Activated CD4-positive, alpha-beta memory T cell treated with anti-CD3 and anti-CD28 coated beads for 36 hours (primary cell): ENCODE measurements around the gene HSD17B11. TPM values are rescaled to one million over a fixed set of nuclear protein-coding genes. Genes with fewer than 3 reads are reported as not detected.
A peak's percentile ranks its signal among the peaks of the same experiment; 100 is the strongest.
"Not testable (repeated sequence)": the region's sequence is repeated elsewhere in the genome, so short reads cannot be mapped to it uniquely, and the experiment has no call there.

Experiments
- CTCF ChIA-PET: fragments of 350-600 bp; sonication (Branson Sonifier 250); formaldehyde crosslinking; loops from one replicate; lab custom pipeline; 2021; ENCODE audit warnings: antibody characterized with exemption, inconsistent platforms; lab: Charles Lee
- POLR2A ChIA-PET: fragments of 350-600 bp; sonication (Branson Sonifier 250); formaldehyde crosslinking; loops from one replicate; lab custom pipeline; 2021; ENCODE audit warnings: antibody characterized with exemption; lab: Charles Lee
- DNase-seq: peaks from one replicate; pipeline ENCODE4 v3.0.0-alpha.2; 2020
- H3K27ac Mint-ChIP-seq: one replicate; pipeline ENCODE4 v1.8.0; 2021; ENCODE audit warnings: mixed read lengths
- H3K27me3 Mint-ChIP-seq: one replicate; pipeline ENCODE4 v1.8.0; 2021; ENCODE audit warnings: mixed read lengths
- H3K36me3 Mint-ChIP-seq: one replicate; pipeline ENCODE4 v1.8.0; 2021; ENCODE audit warnings: mixed read lengths
- H3K4me1 Mint-ChIP-seq: one replicate; pipeline ENCODE4 v1.8.0; 2021; ENCODE audit warnings: low read depth, mixed read lengths
- H3K4me3 Mint-ChIP-seq: one replicate; pipeline ENCODE4 v1.8.0; 2021; ENCODE audit warnings: mild to moderate bottlenecking, mixed read lengths
- H3K9me3 Mint-ChIP-seq: one replicate; pipeline ENCODE4 v1.8.0; 2021; ENCODE audit warnings: mixed read lengths
- intact Hi-C: fragments of 100-400 bp; cut with micrococcal nuclease; formaldehyde crosslinking; loops from one replicate; pipeline ENCODE4 v1.15.1; 2023
- total RNA-seq, 2 experiments: library from RNA; stranded (reverse); gene quantifications; one replicate each; pipeline ENCODE4 v1.2.3, GENCODE V29; 2021

HSD17B11 gene, protein sequence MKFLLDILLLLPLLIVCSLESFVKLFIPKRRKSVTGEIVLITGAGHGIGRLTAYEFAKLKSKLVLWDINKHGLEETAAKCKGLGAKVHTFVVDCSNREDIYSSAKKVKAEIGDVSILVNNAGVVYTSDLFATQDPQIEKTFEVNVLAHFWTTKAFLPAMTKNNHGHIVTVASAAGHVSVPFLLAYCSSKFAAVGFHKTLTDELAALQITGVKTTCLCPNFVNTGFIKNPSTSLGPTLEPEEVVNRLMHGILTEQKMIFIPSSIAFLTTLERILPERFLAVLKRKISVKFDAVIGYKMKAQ
- total RNA-seq, result 10 to 100 TPM; 19.8 to 20.8 TPM

DNA sequence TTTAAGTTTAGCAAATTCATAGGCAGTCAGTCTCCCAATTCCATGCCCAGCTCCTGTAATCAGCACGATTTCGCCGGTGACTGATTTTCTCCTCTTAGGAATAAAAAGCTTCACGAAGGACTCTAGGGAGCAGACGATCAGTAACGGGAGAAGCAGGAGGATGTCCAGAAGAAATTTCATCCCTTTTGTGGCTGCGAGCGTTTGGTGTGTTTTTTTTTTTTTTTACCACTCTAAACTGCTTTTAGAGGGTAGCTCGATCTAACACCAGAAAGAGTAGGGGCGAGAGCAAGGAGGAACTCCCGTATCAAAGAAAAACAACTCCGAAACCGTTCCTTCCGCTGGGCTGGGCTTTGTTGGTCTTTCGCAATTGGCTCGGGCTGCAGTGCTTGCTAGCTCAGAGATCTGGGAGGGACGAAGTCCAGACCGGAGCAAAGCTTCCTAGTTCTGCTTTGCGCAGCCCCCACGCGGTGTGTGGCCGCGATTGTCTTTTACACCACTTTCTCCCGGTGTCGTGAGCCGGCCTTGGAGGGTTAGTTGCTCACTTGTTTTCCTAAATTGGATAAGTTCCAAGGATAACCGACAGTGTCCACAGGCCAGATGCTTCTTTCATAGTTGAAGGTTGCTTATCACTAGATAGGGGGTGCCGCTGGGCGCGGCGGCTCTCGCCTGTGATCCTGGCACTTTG lies at the start of gene HSD17B11:
Gene HSD17B11 (minus strand): TSS at position 298 of the 685 bp plus-strand sequence. CDS start 118 bp downstream, at position 180.
- DNase-seq, result peak; percentile 89
- peak within 1 kb of the TSS; percentile 78 for H3K27ac Mint-ChIP-seq
- POLR2A ChIA-PET, result interaction anchor here (0.6 to 4.2 kb wide), 7 partner anchors 9 to 386 kb away, joined by 3 to 31 read pairs (median 3); partner anchors contain the start of gene NUDT9
- no peaks in the 10 kb centered on the region for H3K27me3 Mint-ChIP-seq
- H3K4me1 Mint-ChIP-seq, result peaks cover 31% of the 10 kb centered on the region
- intact Hi-C loops, result loop anchor here (1.0 to 10.0 kb wide), 4 partner anchors 31 to 456 kb away; partner anchors contain the start of genes AFF1 and NUDT9
- peaks cover under 1% of the 10 kb centered on the region for H3K36me3 Mint-ChIP-seq
- no peaks in the 10 kb centered on the region for H3K9me3 Mint-ChIP-seq
- CTCF ChIA-PET, result interaction anchor here (0.7 to 2.1 kb wide), 8 partner anchors 10 to 76 kb away, joined by 3 to 25 read pairs (median 8); partner anchors contain the start of gene NUDT9
- peak within 1 kb of the TSS; percentile 90 for H3K4me3 Mint-ChIP-seq

DNA sequence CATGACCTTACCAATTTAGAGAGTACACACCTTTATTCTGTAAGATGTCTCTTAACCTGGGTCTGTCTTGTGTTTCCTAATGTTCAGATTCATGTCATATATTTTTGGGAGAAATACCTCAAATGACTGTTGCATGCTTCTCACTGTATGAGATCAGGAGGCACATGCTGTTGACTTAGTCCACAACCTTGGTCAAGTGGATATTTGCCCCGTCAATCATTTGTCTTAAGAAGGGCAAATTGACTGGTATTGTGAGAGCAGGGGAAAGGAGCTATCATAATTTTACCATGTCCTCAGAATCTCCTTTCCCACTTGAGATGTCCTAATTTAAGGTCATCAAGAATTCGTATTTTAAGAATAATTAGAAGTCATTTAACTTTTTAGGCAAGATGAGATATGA lies 42.4 kb upstream of the HSD17B11 start:
- Mint-ChIP-seq H3K4me3 (no peak overlapping the region), H3K36me3 (peaks cover 10% of the 10 kb centered on the region), H3K4me1 (peaks cover 26% of the 10 kb centered on the region), H3K27ac (no peak overlapping the region), H3K9me3 (no peaks in the 10 kb centered on the region), H3K27me3 (no peaks in the 10 kb centered on the region)
- DNase-seq, result no peak
- intact Hi-C loops, result no loop called here
- ChIA-PET POLR2A (no interaction called here), CTCF (no interaction called here)

DNA sequence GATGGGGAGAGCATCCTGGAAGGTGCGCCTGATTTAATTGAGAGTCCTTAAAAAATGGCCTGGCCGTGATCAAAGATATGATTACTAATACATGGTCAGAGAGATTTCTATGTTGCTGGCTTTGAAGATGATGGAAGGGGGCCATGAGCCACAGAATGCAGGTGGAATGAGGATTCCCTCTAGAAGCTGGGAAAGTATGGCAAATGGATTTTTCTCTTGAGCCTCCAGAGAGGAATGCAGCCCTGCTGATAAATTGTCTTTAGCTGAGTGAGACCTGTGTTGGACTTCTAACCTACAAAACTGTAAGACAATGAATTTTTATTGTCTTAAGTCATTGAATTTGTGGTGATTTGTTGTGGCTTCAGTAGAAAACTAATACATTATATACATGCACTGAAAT lies 39.0 kb upstream of the HSD17B11 start:
- no peak for DNase-seq
- Mint-ChIP-seq H3K4me3 (no peak overlapping the region), H3K27ac (no peak overlapping the region), H3K9me3 (no peaks in the 10 kb centered on the region), H3K36me3 (no peaks in the 10 kb centered on the region), H3K4me1 (peaks cover 43% of the 10 kb centered on the region), H3K27me3 (no peaks in the 10 kb centered on the region)
- POLR2A ChIA-PET, result no interaction called here
- intact Hi-C loops, result no loop called here
- CTCF ChIA-PET, result no interaction called here

DNA sequence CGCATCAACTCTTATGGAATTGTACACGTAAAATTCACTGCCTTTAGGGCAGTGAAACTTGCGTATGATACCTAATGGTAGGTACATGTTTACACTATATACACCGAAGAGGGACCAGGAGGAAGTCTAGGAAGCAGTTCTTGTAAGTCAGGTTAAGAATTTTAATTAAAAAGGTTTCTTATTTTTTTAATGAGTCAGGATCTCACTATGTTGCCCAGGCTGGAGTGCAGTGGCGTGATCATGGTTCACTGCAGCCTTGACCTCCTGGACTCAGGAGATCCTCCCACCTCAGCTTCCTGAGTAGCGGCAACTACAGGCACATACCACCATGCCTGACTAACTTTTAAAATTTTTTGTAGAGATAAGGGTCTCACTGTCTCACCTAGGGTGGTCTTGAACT lies 38.0 kb upstream of the HSD17B11 start:
- Mint-ChIP-seq H3K36me3 (no peaks in the 10 kb centered on the region), H3K4me3 (no peak overlapping the region), H3K9me3 (no peaks in the 10 kb centered on the region), H3K27me3 (no peaks in the 10 kb centered on the region), H3K4me1 (peaks cover 49% of the 10 kb centered on the region), H3K27ac (no peak overlapping the region)
- ChIA-PET CTCF (interaction anchor here (0.8 kb wide), 1 partner anchor 53 kb away, joined by 3 read pairs; no protein-coding TSS in a partner anchor), POLR2A (no interaction called here)
- intact Hi-C loops, result no loop called here
- no peak for DNase-seq

DNA sequence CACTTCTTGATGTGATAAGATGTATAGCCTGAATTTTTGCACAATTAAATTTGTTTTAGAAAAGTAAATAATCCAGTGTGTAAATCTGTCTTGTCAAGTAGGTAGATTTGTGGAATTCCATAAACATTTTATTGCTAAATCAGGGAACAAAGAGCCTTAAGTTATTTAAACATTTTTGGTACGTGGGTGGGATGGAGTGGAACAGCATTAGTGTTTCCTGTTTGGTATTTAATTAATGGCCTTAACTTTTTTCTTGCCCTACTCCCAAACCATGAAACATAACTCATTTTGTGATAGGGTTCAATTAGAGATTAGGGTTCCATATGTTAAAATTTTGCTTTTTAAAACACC lies 36.5 kb upstream of the HSD17B11 start:
- ChIA-PET CTCF (no interaction called here), POLR2A (no interaction called here)
- Mint-ChIP-seq H3K4me3 (no peak overlapping the region), H3K27me3 (no peaks in the 10 kb centered on the region), H3K36me3 (no peaks in the 10 kb centered on the region), H3K4me1 (peaks cover 47% of the 10 kb centered on the region), H3K9me3 (no peaks in the 10 kb centered on the region), H3K27ac (no peak overlapping the region)
- no peak for DNase-seq
- intact Hi-C loops, result no loop called here

DNA sequence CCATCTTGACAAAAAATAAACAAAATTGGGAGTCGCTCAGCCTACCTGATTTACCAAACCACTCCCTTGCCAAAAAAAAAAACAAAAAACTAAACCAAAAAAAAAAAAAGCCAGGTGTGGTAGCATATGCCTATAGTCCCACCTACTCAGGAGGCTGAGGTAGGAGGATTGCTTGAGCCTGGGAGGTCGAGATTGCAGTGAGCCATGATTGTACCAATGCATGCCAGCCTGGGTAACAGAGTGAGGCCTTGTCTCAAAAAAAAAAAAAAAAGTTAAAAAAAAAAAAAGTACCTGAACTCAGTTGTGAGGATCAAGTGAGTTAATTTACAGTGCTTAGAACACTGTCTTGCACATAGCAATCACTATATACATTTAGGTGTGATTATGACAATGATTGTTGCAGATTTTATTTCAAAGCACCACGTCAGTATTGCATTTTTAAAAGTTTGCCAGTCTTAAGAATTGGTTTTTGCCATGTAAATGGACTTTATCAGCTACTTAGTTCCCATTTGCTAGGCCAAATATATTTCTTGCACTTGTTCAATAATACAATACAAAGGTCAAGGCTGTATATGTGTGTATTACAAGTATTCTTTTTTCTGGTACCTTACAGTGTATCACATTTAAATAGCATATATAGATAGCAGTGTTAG lies 36.0 kb upstream of the HSD17B11 start:
- H3K27ac Mint-ChIP-seq, result no peak overlapping the region
- no peaks in the 10 kb centered on the region for H3K36me3 Mint-ChIP-seq
- no peak for DNase-seq
- POLR2A ChIA-PET, result no interaction called here
- CTCF ChIA-PET, result no interaction called here
- H3K4me1 Mint-ChIP-seq, result peaks cover 44% of the 10 kb centered on the region
- no peak overlapping the region for H3K4me3 Mint-ChIP-seq
- no peaks in the 10 kb centered on the region for H3K9me3 Mint-ChIP-seq
- intact Hi-C loops, result no loop called here
- no peaks in the 10 kb centered on the region for H3K27me3 Mint-ChIP-seq

DNA sequence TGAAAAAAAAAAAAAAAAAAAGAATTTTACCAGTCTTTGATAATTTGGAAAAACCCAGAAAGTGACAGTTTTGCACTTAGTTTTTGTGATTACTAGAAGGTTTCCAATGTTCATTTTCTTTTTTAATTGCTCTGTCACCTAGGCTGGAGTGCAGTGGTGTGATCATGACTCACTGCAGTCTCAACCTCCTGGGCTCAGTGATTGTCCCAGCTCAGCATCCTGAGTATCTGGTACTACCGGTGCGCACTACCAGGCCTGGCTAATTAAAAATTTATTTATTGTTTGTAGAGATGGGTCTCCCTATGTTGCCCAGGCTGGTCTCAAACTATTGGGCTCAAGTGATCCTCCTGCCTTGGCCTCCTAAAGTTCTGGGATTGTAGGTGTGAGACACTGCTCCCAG lies 34.7 kb upstream of the HSD17B11 start:
- no peak overlapping the region for H3K4me3 Mint-ChIP-seq
- H3K27me3 Mint-ChIP-seq, result no peaks in the 10 kb centered on the region
- H3K36me3 Mint-ChIP-seq, result no peaks in the 10 kb centered on the region
- no peak for DNase-seq
- peaks cover 46% of the 10 kb centered on the region for H3K4me1 Mint-ChIP-seq
- no peaks in the 10 kb centered on the region for H3K9me3 Mint-ChIP-seq
- POLR2A ChIA-PET, result no interaction called here
- CTCF ChIA-PET, result interaction anchor here (1.1 kb wide), 2 partner anchors 33 to 786 kb away, joined by 3 to 4 read pairs; no protein-coding TSS in a partner anchor
- intact Hi-C loops, result no loop called here
- no peak overlapping the region for H3K27ac Mint-ChIP-seq

DNA sequence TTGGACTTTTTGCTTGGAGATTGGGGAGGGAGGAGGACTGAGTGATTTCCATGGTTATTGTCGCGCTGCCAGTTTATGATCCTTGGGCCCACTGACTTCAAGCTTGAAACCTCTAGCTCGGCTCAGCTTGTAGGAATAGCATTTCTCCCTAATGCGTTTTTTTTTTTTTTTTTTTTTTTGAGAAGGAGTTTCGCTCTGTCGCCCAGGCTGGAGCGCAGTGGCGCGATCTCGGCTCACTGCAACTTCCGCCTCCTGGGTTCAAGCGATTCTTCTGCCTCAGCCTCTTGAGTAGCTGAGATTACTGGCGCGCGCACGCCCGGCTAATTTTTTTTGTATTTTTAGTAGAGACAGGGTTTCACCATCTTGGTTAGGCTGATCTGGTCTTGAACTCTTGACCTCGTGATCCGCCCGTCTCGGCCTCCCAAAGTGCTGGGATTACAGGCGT lies 33.1 kb upstream of the HSD17B11 start:
- DNase-seq, intact Hi-C loops, CTCF ChIA-PET, H3K36me3 Mint-ChIP-seq, H3K27me3 Mint-ChIP-seq, H3K9me3 Mint-ChIP-seq, H3K27ac Mint-ChIP-seq, POLR2A ChIA-PET: not testable (repeated sequence)
- Mint-ChIP-seq H3K4me1 (peaks cover 36% of the 10 kb centered on the region), H3K4me3 (peak overlapping the region; percentile 65)

DNA sequence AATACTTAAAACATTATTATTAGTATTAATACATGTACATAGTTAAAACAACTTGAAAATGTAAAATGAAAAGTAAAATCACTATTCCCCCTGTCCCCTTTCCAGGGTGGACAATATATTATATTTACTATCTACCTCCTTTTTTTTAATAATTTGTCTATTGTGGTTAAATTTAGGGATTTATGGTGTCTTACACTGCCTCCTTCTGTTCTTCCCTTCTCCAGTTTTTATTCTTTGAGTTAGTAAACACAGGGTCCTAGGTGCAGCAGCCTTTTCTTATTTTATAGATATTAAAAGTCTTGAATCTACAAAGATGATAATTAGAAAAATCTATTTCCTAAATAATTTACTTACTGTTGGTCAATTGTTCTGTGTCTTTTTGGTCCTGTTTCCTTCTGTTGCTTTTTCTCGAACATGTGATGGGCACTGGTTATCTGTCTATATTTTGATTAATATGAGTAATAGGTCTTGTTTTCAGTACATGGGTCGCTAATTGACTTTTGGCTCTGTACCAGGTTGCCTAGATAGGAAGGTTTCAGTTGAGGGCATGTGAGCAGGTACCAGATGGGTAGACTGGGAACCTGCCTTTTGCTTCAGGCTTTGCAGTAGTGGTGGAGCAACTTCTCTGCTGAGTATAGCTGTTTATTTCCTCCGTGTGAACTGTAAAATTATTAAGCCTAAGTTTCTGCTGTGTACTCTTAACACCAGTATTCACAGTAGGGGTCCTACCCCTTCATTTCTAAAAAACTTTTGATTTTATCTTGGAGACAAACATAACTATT lies 32.5 kb upstream of the HSD17B11 start:
- no peaks in the 10 kb centered on the region for H3K27me3 Mint-ChIP-seq
- POLR2A ChIA-PET, result interaction anchor here (1.3 to 3.0 kb wide), 2 partner anchors 33 to 36 kb away, joined by 5 to 31 read pairs; partner anchors contain the start of gene HSD17B11
- peak overlapping the region; percentile 97 for H3K4me3 Mint-ChIP-seq
- H3K27ac Mint-ChIP-seq, result no peak overlapping the region
- no peak for DNase-seq
- H3K4me1 Mint-ChIP-seq, result peaks cover 36% of the 10 kb centered on the region
- H3K36me3 Mint-ChIP-seq, result no peaks in the 10 kb centered on the region
- intact Hi-C loops, result loop anchor here (1.0 to 2.0 kb wide), 2 partner anchors 41 to 48 kb away; no protein-coding TSS in a partner anchor
- H3K9me3 Mint-ChIP-seq, result no peaks in the 10 kb centered on the region
- CTCF ChIA-PET, result interaction anchor here (1.6 kb wide), 1 partner anchor 33 kb away, joined by 11 read pairs; the partner anchor contains the start of gene HSD17B11

DNA sequence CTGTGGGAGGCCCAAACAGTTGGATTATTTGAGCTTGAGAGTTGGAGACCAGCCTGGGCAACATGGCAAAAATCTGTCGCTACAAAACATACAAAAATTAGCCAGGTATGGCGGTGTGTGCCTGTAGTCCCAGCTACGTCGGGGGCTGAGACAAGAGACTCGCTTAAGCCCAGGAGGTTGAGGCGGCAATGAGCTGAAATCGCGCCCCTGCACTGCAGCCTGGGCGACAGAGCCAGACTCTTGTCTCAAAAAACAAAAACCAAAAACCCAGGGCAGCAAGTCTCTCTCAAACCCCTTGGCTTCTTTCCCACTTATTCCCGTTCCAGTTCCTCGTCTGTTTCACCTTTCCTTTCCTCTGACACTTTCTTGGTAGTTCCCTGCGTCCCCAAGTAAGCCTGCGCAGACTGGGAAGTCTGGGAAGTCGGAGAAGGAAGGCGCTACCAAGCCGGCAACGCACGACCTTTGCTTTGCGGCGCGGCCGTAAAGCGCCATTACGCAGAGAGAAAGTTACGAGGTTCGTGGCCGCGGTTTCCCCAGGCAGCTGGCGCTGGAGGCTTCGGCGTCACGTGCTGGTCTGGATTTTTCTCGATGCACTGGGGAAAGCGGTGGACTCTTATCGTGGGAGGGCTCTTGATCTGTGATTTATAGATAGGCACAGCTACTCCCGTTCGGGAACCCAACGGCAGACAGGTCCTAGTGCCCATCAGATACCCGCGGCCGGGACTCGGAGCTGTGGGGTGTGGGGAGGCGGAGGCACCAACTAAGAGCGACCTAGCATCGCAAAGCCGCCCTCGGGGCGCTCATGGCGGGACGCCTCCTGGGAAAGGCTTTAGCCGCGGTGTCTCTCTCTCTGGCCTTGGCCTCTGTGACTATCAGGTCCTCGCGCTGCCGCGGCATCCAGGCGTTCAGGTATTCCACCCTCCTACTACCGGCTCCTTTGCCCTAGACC lies 31.4 kb upstream of the HSD17B11 start, which contains the start of gene NUDT9:
Gene NUDT9 (plus strand): TSS at position 470 of the 949 bp plus-strand sequence. CDS start 333 bp downstream, at position 803.
- POLR2A ChIA-PET, result interaction anchor here (0.7 to 3.0 kb wide), 3 partner anchors 29 to 35 kb away, joined by 3 to 31 read pairs (median 5); partner anchors contain the start of gene HSD17B11
- intact Hi-C loops, result loop anchor here (1.0 to 2.0 kb wide), 4 partner anchors 31 to 487 kb away; partner anchors contain the start of genes AFF1 and HSD17B11
- H3K4me3 Mint-ChIP-seq, result peak within 1 kb of the TSS; percentile 97
- peak within 1 kb of the TSS; percentile 92 for H3K27ac Mint-ChIP-seq
- H3K4me1 Mint-ChIP-seq, result peaks cover 26% of the 10 kb centered on the region
- no peaks in the 10 kb centered on the region for H3K27me3 Mint-ChIP-seq
- DNase-seq, result peak; percentile 92
- CTCF ChIA-PET, result interaction anchor here (1.0 to 1.6 kb wide), 2 partner anchors 32 to 40 kb away, joined by 3 to 11 read pairs; partner anchors contain the start of gene HSD17B11
- no peaks in the 10 kb centered on the region for H3K36me3 Mint-ChIP-seq
- no peaks in the 10 kb centered on the region for H3K9me3 Mint-ChIP-seq
